HuH-7 (cell line): Measurements from ENCODE around the gene EPHA2.
A peak's percentile ranks its signal among the peaks of the same experiment; 100 is the strongest.
"Not testable (repeated sequence)": the region's sequence is repeated elsewhere in the genome, so short reads cannot be mapped to it uniquely, and the experiment has no call there.

Experiments used
- DNase-seq: peaks from one replicate; pipeline ENCODE4 v3.0.0; 2011; ENCODE audit warnings: low spot score

Gene EPHA2

GRCh38 chr1:16119504-16119903 lies 36.4 kb downstream of the EPHA2 start:
- no peak for DNase-seq

GRCh38 chr1:16118706-16119105 lies 37.2 kb downstream of the EPHA2 start:
- no peak for DNase-seq

GRCh38 chr1:16117936-16118335 lies 37.9 kb downstream of the EPHA2 start:
- no peak for DNase-seq

DNA sequence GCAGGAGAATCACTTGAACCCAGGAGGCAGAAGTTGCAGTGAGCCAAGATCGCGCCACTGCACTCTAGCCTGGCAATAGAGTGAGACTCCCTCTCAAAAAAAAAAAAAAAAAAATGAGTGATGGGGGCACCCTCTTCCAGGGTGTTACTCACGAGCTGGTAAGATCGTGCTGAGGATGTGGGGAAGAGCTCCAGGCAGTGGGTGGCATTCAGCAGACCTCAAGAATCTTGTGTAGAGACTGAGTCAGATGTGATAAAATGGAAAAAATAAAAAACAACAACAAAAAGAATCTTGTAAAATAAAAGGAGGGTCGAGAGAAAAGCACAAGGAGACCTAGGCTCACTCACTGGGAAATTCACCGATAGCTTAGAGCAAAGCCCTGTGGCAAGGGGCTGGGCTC lies 38.5 kb downstream of the EPHA2 start:
- DNase-seq, result no peak

- no peak for DNase-seq
Observed at GRCh38 chr1:16116625-16117024, 39.2 kb downstream of the EPHA2 start.

DNA sequence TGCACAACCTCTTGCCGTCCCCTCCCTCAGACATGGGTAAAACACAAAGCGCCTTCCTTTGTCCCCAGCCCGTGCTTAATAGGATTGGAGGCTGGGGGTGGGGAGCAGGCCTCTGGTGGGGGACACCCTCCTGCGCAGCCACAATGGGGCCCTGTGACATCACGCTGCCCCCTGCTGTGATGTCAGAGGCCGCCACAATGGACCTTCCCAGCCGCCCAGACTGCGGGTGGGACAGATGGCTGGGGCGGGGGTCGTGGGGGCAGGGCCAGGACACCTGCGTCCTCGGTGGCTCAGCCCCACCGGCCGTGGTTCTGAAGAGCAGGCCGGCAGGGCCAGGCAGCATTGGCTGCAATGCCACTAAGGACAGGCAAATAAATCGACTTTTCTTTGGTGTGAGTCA lies 39.9 kb downstream of the EPHA2 start:
- DNase-seq, result no peak

DNA sequence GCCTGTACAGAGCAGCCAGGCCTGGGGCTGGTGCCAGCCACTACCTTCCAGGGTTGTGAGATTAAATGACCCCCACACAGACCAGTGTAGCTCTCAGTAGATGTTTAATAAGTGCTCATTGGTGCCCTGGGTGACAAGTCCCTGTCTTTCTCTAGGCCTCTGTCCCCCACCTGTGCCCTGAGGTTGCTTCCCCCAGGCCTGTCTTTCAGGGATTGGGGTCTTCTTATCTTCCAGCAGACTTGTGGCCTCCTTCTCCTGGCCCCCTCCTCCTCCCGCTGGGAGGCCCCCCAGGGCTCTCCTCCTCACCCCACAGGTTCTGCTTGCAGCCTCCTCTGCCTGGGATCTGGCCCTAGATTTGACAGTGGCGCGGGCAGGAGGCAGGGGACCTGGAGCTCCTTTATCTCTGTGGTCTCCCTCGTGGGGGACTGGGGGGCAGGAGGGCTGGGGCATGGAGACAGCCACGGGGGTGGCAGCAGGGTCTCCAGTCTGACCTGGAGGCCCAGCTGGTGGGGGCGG lies 40.3 kb downstream of the EPHA2 start:
- no peak for DNase-seq

GRCh38 chr1:16114527-16115467 lies 41.1 kb downstream of the EPHA2 start:
- no peak for DNase-seq

DNA sequence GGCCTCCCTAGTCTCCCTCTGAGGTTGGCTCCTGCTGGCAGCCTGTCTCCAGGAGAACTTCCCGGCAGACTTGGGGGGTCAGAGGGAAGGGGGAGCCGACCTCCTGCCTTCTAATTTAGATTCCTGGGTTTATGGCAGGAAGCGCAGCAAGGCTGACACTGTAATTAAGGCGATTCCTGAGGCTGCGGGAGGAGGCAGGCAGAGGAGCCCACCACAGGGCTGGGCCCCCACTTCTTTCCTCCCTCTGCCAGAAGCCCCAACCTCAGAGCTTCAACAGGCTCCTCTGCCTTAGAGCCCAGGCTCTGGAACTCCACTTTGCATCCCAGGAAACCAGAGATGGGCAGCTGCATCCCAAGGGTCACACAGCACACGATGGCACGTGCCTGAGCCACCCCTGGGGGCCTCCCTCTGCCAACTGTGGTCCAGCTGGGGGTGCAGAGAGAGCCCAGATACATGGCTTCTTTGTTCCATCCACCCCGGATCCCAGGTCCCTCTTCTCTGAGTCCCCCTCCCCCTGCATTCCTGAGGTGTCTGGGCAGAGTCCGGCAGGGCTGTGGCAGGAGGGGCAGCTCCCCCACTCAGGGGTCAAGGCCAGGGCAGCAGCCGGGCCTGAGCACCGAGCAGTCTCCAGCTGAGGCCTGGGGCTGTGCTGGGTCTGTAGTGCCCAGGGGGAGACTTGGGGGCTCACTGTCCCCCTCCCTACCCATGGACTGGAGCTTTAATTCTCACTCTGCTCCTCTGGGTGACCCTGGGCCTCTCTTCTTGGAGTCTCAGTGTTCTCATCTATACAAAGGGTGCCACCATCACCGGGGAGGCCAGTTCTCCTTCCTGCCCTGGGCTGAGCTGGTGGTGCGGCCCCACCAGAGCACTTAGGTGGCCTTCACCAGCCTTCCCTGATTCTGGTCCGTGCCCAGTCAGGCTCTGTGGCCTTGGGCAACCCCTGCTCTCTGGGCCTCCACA lies 43.0 kb downstream of the EPHA2 start:
- peak; percentile 56 for DNase-seq

DNA sequence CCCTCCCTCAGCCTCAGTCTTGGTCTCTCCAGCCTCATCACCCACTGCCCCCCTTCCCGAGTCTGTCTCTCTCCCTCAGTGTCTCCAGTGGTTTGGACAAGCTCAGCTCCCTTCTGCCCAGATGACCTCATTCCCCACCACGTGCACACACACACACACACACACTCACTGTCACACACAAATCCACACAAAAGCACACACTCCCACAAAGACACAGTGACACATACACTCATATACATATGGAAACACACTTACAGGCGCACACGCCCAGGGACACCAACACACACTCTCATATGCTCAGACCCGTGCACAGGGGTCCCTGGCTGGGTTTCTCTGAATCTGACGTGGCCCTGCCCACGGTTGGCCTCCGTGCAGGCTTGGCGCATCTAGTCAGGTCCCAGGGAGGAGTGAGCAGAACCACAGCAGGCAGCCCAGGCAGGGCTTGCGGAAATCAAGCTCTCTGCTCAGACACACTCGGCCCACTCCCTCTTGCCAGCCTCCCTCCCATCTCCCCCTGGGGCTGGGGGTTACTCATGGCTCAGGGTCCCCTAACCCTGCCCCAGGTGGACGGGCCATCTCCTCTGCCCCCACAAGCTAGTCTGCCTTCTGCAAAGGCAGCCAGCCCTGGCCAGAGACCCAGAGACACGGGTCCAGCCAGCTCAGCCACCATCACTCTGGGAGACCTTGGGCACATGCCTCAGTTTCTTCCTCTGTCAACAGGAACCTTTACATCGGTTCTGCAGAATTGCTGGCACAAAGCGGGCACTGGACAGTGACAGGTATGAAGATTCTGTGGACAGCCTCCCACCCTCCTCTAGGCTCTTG lies 43.9 kb downstream of the EPHA2 start:
- DNase-seq, result no peak

DNA sequence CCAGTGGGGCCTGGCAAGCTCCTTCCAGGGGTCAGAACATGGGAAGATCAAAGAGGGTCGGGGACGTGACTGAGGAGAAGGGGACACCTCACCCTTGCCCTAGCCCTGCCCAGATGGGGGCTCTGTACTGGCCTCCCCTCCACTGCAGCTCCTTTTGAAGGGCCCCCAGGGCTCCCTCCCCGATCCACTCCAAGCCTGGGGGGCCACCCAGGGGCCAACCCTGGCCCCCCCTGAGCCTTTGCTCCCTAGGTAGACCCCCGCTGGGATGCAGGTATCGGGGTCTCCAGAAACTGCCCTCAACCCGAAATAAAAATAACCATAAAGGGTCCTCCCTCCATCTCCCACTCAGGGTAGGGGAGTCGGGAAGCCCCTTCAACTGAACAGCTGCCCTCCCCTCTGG lies 45.0 kb downstream of the EPHA2 start:
- no peak for DNase-seq

DNA sequence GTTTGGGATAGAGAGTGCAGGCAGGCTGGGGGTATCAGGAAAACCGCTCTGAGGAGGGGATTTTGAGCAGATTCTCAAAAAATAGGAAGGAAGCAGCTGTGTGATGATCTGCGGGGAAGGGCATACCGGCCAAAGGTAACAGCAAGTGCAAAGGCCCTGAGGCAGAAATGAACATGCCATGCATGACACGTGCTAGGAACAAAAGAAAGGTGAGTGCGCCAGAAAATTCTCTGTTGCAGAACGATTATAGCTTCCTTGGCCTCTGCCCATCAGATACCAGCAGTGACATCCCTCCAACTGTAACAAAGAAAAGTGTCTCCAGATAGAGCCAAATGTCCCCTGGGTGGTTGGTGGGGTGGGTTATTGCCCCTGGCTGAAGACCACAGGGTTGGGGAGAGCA lies 45.4 kb downstream of the EPHA2 start:
- DNase-seq, result no peak

DNA sequence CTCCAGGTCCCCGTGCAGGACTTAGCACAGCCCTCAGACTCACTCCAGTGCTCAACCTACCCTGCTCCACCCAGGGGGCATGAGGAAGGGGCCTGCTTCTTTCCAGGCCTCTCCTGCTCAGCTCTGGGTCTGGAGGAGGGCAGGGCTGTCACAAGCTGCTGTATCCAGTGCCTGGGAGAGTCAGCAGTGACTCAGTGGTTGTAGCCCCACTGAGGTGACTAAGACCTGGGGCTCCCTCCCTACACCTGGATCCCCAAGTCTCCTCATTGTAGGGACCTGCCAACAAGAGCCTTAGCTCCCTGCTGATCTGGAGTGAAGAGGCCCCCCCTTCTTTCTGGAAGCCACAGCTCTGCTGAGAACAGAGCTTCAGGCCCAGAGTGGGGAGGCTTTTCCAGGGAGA lies 46.3 kb downstream of the EPHA2 start:
- DNase-seq, result no peak

DNA sequence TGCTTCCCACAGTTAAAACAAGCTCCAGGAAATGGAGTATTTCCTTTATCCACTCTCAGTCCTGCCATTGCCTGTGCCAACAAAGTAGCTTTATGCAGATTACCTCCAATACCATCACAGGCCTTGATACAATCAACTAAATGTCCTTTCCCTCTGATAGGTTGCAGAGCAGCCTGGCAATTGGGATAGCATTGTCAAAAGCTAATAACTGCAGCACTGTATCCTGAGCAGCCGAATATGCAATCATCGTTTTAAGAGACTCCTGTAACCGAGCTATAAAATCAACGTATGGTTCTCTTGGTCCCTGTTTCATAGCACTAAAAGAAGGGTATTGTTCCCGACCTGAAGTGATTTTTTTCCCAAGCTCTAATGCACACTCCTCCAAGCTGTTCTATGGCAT lies 48.8 kb downstream of the EPHA2 start:
- not testable (repeated sequence) for DNase-seq

GRCh38 chr1:16101623-16102022 lies 54.2 kb downstream of the EPHA2 start:
- DNase-seq, result no peak

DNA sequence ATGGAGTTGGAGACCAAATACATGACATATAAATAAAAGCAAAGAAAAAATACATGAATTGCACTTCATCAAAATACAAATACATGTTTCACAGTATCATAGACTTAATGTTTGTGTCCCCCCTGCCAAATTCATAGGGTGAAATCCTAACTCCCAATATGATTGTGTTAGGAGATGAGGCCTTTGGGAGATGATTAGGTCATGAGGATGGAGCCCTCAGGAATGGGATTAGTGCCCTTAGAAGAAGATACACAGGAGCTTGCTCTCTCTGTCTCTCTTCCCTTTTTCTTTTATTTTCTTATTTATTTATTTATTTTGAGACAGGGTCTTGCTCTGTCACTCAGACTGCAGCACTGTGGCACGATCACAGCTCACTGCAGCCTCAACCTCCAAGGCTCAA lies 56.5 kb downstream of the EPHA2 start:
- DNase-seq, result no peak

DNA sequence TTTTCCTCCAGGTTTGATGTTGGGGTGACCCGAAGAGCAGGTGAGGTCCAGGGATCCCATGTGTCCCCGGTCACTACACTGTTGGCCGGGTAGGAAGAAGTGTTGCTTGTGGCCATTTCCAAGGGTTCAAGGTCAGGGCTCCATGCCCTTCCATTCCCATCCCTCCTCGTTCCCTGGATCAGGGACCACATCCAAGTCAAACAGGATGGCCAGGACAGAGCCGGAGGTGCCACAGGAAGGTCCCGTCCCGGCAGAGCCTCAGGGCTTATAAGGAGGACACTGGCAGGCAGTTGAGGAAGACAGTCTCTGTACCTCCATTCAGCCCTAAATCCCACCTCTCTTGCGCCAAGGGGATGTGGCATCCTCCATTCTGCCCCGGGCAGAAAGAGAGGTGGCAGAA lies 60.4 kb downstream of the EPHA2 start:
- no peak for DNase-seq

- DNase-seq, result no peak
Observed at GRCh38 chr1:16094453-16095158, 61.3 kb downstream of the EPHA2 start.

DNA sequence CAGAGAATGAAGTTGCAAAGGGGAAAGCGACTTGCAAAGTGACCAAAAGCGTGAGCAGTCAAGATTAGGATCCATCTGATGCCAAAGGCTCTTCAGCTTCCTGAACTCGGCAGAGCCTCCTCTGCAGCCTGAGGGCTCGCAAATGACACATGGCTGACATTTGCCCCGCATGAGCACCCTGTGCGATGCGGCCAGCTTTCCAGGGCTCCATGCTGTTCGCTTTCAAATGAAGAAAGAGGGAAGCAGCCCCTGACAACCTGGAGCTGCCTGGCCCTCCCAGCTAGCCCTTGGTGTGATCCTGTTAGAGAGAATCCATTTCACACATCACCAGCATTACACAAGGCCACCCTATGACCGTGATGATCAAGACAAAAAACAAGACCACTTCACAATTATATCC lies 62.3 kb downstream of the EPHA2 start:
- no peak for DNase-seq

- DNase-seq, result no peak
Observed at GRCh38 chr1:16092923-16093511, 62.9 kb downstream of the EPHA2 start.
